Measurements from ENCODE around the gene VPS11. TPM values are rescaled to one million over a fixed set of nuclear protein-coding genes. Genes with fewer than 3 reads are reported as not detected.
A peak's percentile ranks its signal among the peaks of the same experiment; 100 is the strongest.

VPS11 gene
- total RNA-seq, 1 experiment from 2014 or later: 20.2 TPM

GRCh38 chr11:119087123-119087522, 19.5 kb downstream of the VPS11 start (continued):
- TF ChIP-seq HMGA2 (CRISPR knock-in tag; IDR thresholded peaks at IDR 0.05): no peak
- TF ChIP-seq OVOL2 (CRISPR knock-in tag; IDR thresholded peaks at IDR 0.05; ENCODE audit: borderline replicate concordance): no peak
- no peak for TF ChIP-seq RORB (CRISPR knock-in tag; IDR thresholded peaks at IDR 0.05)
- no peak for TF ChIP-seq FOXP1 (CRISPR knock-in tag; IDR thresholded peaks at IDR 0.05; ENCODE audit: borderline replicate concordance)
- TF ChIP-seq JAZF1 (CRISPR knock-in tag; IDR thresholded peaks at IDR 0.05): no peak
- no peak for TF ChIP-seq MAX (CRISPR knock-in tag; IDR thresholded peaks at IDR 0.05)
- no peak for TF ChIP-seq AFF4 (CRISPR knock-in tag; IDR thresholded peaks at IDR 0.05; ENCODE audit: borderline replicate concordance)
- TF ChIP-seq ZNF121 (CRISPR knock-in tag; IDR thresholded peaks at IDR 0.05): no peak

DNA sequence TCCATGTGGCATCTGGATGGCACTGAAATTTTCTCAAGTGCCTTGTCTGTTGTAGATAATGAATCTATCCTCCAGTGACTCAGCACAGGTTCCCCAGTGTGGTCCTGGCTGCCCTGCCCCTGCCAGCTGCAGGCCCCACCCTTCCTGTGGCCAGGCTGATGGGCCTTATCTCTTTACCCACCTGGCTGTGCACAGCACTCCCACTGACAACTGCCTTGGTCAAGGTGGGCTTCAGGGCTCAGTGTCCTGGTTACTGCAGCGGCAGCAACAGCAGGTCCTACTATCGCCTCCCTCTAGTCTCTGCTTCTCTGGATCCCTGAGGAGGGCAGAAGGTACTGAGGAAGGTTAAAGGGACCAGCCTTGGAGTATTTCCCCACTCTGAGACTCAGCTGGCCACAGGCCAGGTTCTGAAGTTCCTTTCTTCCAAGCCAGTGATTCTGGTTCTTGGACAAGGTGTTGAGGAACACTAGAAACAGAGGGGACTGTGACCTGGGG, 20.2 kb downstream of the VPS11 start:
- POLR2A ChIA-PET: no interaction called here
- TF ChIP-seq NFE2L1 (CRISPR knock-in tag; IDR thresholded peaks at IDR 0.05) (no peak), NR1H2 (CRISPR knock-in tag; IDR thresholded peaks at IDR 0.05) (no peak)
- CTCF ChIA-PET: interaction anchor here (1.3 kb wide), 1 partner anchor 250 kb away, joined by 3 read pairs; no protein-coding TSS in a partner anchor
- Mint-ChIP-seq H3K4me1 (peaks cover 9% of the 10 kb centered on the region), H3K27me3 (ENCODE audit: low read depth) (no peaks in the 10 kb centered on the region), H3K27ac (no peak overlapping the region), H3K36me3 (peaks cover 11% of the 10 kb centered on the region; the same call in 1 of the 2 replicates), H3K4me3 (no peak overlapping the region), H3K9me3 (no peaks in the 10 kb centered on the region)
- ATAC-seq (no peak), DNase-seq (ENCODE audit: low spot score) (no peak)

DNA sequence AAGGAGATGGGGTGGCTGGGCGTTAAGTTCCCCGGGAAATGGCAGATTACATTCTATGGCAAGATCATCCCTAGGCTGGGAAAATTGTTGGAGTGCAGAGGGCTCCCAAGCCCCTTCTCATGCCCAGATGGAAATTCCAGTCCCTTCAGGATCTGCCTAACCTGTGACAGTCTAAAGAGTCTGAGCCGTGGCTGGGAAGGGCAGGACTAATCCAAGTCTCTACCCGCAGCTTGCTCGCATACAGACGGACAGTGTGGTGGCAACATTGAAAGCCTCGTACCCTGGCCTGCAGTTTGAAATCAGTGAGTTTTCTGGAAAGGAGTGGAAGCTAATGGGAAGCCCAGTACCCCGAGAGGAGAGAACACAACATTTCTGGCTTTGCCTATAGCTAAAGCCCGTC, 20.8 kb downstream of the VPS11 start:
- POLR2A ChIA-PET: no interaction called here
- no peaks in the 10 kb centered on the region for H3K27me3 Mint-ChIP-seq (ENCODE audit: low read depth)
- H3K36me3 Mint-ChIP-seq: peaks cover 15% of the 10 kb centered on the region
- H3K9me3 Mint-ChIP-seq: no peaks in the 10 kb centered on the region
- H3K4me1 Mint-ChIP-seq: peaks cover 15% of the 10 kb centered on the region
- DNase-seq (ENCODE audit: low spot score): no peak
- CTCF ChIA-PET: interaction anchor here (0.6 kb wide), 1 partner anchor 56 kb away, joined by 5 read pairs; no protein-coding TSS in a partner anchor
- peak overlapping the region; percentile 47; the same call in 1 of the 2 replicates for H3K27ac Mint-ChIP-seq
- no peak overlapping the region for H3K4me3 Mint-ChIP-seq
- TF ChIP-seq CREM (CRISPR knock-in tag; IDR thresholded peaks at IDR 0.05): no peak
- TF ChIP-seq, protein P1, sequence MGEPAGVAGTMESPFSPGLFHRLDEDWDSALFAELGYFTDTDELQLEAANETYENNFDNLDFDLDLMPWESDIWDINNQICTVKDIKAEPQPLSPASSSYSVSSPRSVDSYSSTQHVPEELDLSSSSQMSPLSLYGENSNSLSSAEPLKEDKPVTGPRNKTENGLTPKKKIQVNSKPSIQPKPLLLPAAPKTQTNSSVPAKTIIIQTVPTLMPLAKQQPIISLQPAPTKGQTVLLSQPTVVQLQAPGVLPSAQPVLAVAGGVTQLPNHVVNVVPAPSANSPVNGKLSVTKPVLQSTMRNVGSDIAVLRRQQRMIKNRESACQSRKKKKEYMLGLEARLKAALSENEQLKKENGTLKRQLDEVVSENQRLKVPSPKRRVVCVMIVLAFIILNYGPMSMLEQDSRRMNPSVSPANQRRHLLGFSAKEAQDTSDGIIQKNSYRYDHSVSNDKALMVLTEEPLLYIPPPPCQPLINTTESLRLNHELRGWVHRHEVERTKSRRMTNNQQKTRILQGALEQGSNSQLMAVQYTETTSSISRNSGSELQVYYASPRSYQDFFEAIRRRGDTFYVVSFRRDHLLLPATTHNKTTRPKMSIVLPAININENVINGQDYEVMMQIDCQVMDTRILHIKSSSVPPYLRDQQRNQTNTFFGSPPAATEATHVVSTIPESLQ (CRISPR knock-in tag; IDR thresholded peaks at IDR 0.05): no peak
- TF ChIP-seq CDX4 (CRISPR knock-in tag; IDR thresholded peaks at IDR 0.05; ENCODE audit: borderline replicate concordance): no peak
- ATAC-seq: no peak

GRCh38 chr11:119089319-119089718, 21.7 kb downstream of the VPS11 start:
- no peak overlapping the region for H3K4me3 Mint-ChIP-seq
- no peak for ATAC-seq
- no peak overlapping the region for H3K27ac Mint-ChIP-seq
- no peaks in the 10 kb centered on the region for H3K27me3 Mint-ChIP-seq (ENCODE audit: low read depth)
- H3K9me3 Mint-ChIP-seq: no peaks in the 10 kb centered on the region
- H3K36me3 Mint-ChIP-seq: peaks cover 23% of the 10 kb centered on the region
- H3K4me1 Mint-ChIP-seq: peaks cover 17% of the 10 kb centered on the region
- no peak for DNase-seq (ENCODE audit: low spot score)
- ChIA-PET CTCF (no interaction called here), POLR2A (no interaction called here)
- TF ChIP-seq ZNF121 (CRISPR knock-in tag; IDR thresholded peaks at IDR 0.05) (no peak), NR3C1 (CRISPR knock-in tag; conservative IDR thresholded peaks at IDR 0.05; ENCODE audit: low read depth) (no peak), SMAD4 (CRISPR knock-in tag; IDR thresholded peaks at IDR 0.05) (no peak), ZNF423 (CRISPR knock-in tag; IDR thresholded peaks at IDR 0.05) (no peak), ZNF396 (CRISPR knock-in tag; IDR thresholded peaks at IDR 0.05; ENCODE audit: borderline replicate concordance) (no peak), IRF2 (CRISPR knock-in tag; IDR thresholded peaks at IDR 0.05; ENCODE audit: borderline replicate concordance, low read depth) (no peak), ZNF416 (CRISPR knock-in tag; IDR thresholded peaks at IDR 0.05) (no peak)
- TF ChIP-seq, protein P2, sequence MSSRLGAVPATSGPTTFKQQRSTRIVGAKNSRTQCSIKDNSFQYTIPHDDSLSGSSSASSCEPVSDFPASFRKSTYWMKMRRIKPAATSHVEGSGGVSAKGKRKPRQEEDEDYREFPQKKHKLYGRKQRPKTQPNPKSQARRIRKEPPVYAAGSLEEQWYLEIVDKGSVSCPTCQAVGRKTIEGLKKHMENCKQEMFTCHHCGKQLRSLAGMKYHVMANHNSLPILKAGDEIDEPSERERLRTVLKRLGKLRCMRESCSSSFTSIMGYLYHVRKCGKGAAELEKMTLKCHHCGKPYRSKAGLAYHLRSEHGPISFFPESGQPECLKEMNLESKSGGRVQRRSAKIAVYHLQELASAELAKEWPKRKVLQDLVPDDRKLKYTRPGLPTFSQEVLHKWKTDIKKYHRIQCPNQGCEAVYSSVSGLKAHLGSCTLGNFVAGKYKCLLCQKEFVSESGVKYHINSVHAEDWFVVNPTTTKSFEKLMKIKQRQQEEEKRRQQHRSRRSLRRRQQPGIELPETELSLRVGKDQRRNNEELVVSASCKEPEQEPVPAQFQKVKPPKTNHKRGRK (CRISPR knock-in tag; IDR thresholded peaks at IDR 0.05; ENCODE audit: borderline replicate concordance): no peak
- TF ChIP-seq, protein P3, sequence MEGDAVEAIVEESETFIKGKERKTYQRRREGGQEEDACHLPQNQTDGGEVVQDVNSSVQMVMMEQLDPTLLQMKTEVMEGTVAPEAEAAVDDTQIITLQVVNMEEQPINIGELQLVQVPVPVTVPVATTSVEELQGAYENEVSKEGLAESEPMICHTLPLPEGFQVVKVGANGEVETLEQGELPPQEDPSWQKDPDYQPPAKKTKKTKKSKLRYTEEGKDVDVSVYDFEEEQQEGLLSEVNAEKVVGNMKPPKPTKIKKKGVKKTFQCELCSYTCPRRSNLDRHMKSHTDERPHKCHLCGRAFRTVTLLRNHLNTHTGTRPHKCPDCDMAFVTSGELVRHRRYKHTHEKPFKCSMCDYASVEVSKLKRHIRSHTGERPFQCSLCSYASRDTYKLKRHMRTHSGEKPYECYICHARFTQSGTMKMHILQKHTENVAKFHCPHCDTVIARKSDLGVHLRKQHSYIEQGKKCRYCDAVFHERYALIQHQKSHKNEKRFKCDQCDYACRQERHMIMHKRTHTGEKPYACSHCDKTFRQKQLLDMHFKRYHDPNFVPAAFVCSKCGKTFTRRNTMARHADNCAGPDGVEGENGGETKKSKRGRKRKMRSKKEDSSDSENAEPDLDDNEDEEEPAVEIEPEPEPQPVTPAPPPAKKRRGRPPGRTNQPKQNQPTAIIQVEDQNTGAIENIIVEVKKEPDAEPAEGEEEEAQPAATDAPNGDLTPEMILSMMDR (IDR thresholded peaks at IDR 0.05): no peak

Data from WTC11 (cell line).